GM18867 (cell line): ENCODE measurements around the gene AGAP1.

ENCODE experiments used
- ATAC-seq: cut with Tn5 transposase; IDR thresholded peaks from one replicate; pipeline ENCODE4 v1.9.1; 2021; ENCODE audit warnings: mild to moderate bottlenecking, moderate library complexity; ENCODE audit not compliant: unreplicated experiment

The AGAP1 gene

GRCh38 chr2:235834781-235835180, 340.9 kb downstream of the AGAP1 start:
- ATAC-seq, result no peak

- ATAC-seq, result no peak
Measured at GRCh38 chr2:235835810-235836209, 342.0 kb downstream of the AGAP1 start.

GRCh38 chr2:235836491-235836911, 342.7 kb downstream of the AGAP1 start:
- ATAC-seq, result no peak

GRCh38 chr2:235839226-235839625, 345.4 kb downstream of the AGAP1 start:
- no peak for ATAC-seq

GRCh38 chr2:235839974-235840373, 346.1 kb downstream of the AGAP1 start:
- ATAC-seq, result no peak

GRCh38 chr2:235841863-235842262, 348.0 kb downstream of the AGAP1 start:
- ATAC-seq, result no peak

GRCh38 chr2:235842941-235843340, 349.1 kb downstream of the AGAP1 start:
- ATAC-seq, result no peak

- ATAC-seq, result no peak
Measured at GRCh38 chr2:235843591-235844395, 349.9 kb downstream of the AGAP1 start.

GRCh38 chr2:235844561-235844960, 350.7 kb downstream of the AGAP1 start:
- ATAC-seq, result no peak

GRCh38 chr2:235845245-235845644, 351.4 kb downstream of the AGAP1 start:
- no peak for ATAC-seq

GRCh38 chr2:235847576-235847975, 353.7 kb downstream of the AGAP1 start:
- ATAC-seq, result no peak

GRCh38 chr2:235848055-235848454, 354.2 kb downstream of the AGAP1 start:
- ATAC-seq, result no peak

GRCh38 chr2:235848946-235849345, 355.1 kb downstream of the AGAP1 start:
- no peak for ATAC-seq

- no peak for ATAC-seq
Measured at GRCh38 chr2:235849489-235849888, 355.6 kb downstream of the AGAP1 start.

- ATAC-seq, result no peak
Measured at GRCh38 chr2:235850289-235850688, 356.4 kb downstream of the AGAP1 start.

GRCh38 chr2:235850771-235851551, 357.1 kb downstream of the AGAP1 start:
- no peak for ATAC-seq

- no peak for ATAC-seq
Measured at GRCh38 chr2:235851828-235852525, 358.1 kb downstream of the AGAP1 start.

- no peak for ATAC-seq
Measured at GRCh38 chr2:235852526-235852920, 358.7 kb downstream of the AGAP1 start.

GRCh38 chr2:235854276-235854675, 360.4 kb downstream of the AGAP1 start:
- ATAC-seq, result no peak

GRCh38 chr2:235855011-235855410, 361.2 kb downstream of the AGAP1 start:
- ATAC-seq, result no peak

GRCh38 chr2:235856151-235856854, 362.5 kb downstream of the AGAP1 start:
- ATAC-seq, result no peak
